Activated T-helper 17 cell treated with anti-CD3 and anti-CD28 coated beads, Interleukin-2, amount 50 U/mL, for 72 hours (primary cell): ENCODE measurements around the gene ENDOU. TPM values are rescaled to one million over a fixed set of nuclear protein-coding genes. Genes with fewer than 3 reads are reported as not detected.

Experiments used
- ATAC-seq: fragments of 150-1000 bp; cut with Tn5 transposase; replicated peaks from 2 replicates; pipeline ENCODE4 v1.10.0; 2021; ENCODE audit warnings: mild to moderate bottlenecking, moderate library complexity
- H3K27ac Mint-ChIP-seq: one replicate; pipeline ENCODE4 v1.8.0; 2022; ENCODE audit warnings: mixed read lengths
- H3K27me3 Mint-ChIP-seq: one replicate; pipeline ENCODE4 v1.8.0; 2022; ENCODE audit warnings: mixed read lengths
- H3K36me3 Mint-ChIP-seq: one replicate; pipeline ENCODE4 v1.8.0; 2022; ENCODE audit warnings: low read depth, mild to moderate bottlenecking, mixed read lengths
- H3K4me1 Mint-ChIP-seq: one replicate; pipeline ENCODE4 v1.8.0; 2022; ENCODE audit warnings: mixed read lengths
- H3K4me3 Mint-ChIP-seq: one replicate; pipeline ENCODE4 v1.8.0; 2022; ENCODE audit warnings: mild to moderate bottlenecking, mixed read lengths
- H3K9me3 Mint-ChIP-seq: one replicate; pipeline ENCODE4 v1.8.0; 2022; ENCODE audit warnings: mixed read lengths
- total RNA-seq, 2 donors: library from RNA; stranded (reverse); gene quantifications; one replicate each; pipeline ENCODE4 v1.2.3, GENCODE V29; 2022

The ENDOU gene
- total RNA-seq, 2 donors from 2014 or later: 0.16 TPM; not detected in 1

DNA sequence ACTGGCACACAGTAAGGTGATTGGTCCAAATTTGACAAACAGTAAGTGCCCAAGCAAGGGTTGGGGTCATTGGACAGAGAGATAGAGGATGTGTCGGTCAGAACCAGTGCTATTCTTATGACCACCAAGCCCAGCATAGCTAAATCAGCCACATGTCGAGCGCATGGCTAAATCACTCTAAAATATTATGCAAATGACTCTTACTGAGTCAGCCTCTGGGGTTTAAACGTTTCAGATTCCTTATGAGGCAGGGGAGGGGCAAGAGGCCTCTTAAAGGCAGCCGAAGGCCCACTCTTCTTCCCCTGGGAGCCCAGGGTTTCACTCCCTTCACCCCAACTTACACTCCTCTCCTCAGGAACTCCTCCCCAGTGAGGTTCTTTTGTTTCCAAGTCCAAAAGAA lies 603 bp upstream of the ENDOU start:
- Mint-ChIP-seq H3K4me3 (no peak overlapping the region), H3K27me3 (no peaks in the 10 kb centered on the region), H3K4me1 (peaks cover 12% of the 10 kb centered on the region), H3K9me3 (no peaks in the 10 kb centered on the region), H3K27ac (no peak overlapping the region), H3K36me3 (no peaks in the 10 kb centered on the region)
- ATAC-seq: peak; percentile 55

- peak; percentile 62 for ATAC-seq
- Mint-ChIP-seq H3K27ac (no peak overlapping the region), H3K36me3 (peaks cover 7% of the 10 kb centered on the region), H3K4me1 (peaks cover 14% of the 10 kb centered on the region), H3K4me3 (no peak overlapping the region), H3K9me3 (no peaks in the 10 kb centered on the region), H3K27me3 (no peaks in the 10 kb centered on the region)
Measured at GRCh38 chr12:47722941-47723631, 2.2 kb downstream of the ENDOU start.

DNA sequence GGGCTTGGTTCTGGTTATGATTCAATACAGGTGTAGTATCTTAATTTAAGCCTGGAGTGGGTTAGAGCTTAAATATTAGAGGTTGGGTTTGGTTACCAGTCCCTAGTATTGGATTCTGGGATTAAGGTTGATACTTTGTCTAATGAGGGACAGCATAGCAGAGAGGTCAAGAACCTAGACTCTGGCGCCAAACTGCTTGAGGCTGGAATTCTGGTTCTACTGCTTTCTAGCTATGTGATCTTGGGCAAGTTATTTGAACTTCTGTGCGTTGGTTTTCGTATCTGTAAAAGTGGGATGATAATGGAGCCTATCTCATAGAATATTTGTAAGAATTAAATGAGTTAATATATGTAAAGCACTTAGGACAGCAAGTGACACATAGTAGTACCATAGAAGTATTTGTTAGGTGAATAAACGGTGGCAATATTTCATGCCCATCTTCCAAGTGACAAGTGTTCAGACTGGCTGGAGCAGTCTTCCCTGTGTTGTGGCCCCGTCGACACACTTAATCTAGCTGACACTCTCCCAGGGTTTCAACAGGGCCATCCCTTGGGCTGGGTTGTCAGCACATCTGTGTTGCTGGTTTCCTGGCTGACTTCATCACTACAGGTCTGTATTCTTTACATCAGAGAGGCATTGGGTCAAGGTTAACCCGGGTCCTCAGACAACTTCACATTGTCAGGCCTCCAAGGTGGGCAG lies 3.0 kb downstream of the ENDOU start:
- no peaks in the 10 kb centered on the region for H3K27me3 Mint-ChIP-seq
- peaks cover 18% of the 10 kb centered on the region for H3K4me1 Mint-ChIP-seq
- peaks cover 7% of the 10 kb centered on the region for H3K36me3 Mint-ChIP-seq
- H3K9me3 Mint-ChIP-seq: no peaks in the 10 kb centered on the region
- H3K27ac Mint-ChIP-seq: peak overlapping the region; percentile 67
- no peak for ATAC-seq
- peak overlapping the region; percentile 12 for H3K4me3 Mint-ChIP-seq

DNA sequence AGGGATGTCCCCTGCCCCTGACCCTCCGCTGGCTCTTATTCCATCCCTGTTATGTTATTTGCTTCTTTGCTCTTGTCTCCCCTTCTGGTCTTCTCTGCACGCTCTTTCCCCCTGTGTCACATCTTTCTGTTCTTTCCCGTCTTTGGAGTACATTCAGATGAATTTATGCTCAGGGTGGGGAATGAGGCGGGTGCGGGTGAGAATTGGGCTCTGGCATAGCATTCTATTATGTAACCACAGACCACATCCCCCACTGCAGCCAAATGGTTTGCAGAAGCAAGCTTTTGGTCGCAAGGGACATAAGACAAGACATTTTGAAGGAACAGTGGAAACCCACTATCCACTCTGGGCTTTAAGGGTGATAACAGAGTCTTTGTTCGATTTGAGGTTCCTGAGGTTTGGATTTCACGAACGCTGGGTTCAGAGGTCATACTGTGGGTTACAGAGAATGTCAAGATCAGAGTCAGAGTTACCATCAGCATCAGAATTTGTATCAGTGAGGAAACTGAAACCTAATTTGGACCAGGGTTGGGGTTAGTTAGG lies 3.8 kb downstream of the ENDOU start:
- Mint-ChIP-seq H3K27me3 (no peaks in the 10 kb centered on the region), H3K4me1 (peaks cover 18% of the 10 kb centered on the region), H3K27ac (peak overlapping the region; percentile 67), H3K4me3 (peak overlapping the region; percentile 12), H3K36me3 (peaks cover 7% of the 10 kb centered on the region), H3K9me3 (no peaks in the 10 kb centered on the region)
- ATAC-seq: peak; percentile 48

DNA sequence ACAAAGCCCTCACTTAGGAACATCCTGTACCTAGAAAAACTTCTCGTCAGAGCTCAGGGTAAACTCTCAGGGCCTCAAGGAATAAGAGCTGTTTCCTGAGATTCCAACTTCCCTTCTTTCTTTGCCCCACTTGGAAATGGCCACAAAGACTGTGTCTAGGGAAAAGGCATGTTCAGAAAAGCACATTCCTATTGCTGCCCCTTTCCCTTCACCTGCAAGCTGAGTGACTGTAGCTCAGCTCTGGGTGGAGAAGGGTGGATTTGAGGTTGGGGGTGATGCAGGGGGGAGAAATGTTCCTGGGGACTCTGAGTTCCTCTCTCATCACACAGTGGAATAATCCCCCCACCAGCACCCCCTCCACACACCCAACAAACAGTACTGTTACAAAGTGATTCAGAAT lies 6.8 kb downstream of the ENDOU start:
- ATAC-seq: no peak
- no peaks in the 10 kb centered on the region for H3K27me3 Mint-ChIP-seq
- H3K4me1 Mint-ChIP-seq: peaks cover 23% of the 10 kb centered on the region
- H3K27ac Mint-ChIP-seq: peak overlapping the region; percentile 86
- peaks cover 7% of the 10 kb centered on the region for H3K36me3 Mint-ChIP-seq
- H3K9me3 Mint-ChIP-seq: no peaks in the 10 kb centered on the region
- H3K4me3 Mint-ChIP-seq: no peak overlapping the region

DNA sequence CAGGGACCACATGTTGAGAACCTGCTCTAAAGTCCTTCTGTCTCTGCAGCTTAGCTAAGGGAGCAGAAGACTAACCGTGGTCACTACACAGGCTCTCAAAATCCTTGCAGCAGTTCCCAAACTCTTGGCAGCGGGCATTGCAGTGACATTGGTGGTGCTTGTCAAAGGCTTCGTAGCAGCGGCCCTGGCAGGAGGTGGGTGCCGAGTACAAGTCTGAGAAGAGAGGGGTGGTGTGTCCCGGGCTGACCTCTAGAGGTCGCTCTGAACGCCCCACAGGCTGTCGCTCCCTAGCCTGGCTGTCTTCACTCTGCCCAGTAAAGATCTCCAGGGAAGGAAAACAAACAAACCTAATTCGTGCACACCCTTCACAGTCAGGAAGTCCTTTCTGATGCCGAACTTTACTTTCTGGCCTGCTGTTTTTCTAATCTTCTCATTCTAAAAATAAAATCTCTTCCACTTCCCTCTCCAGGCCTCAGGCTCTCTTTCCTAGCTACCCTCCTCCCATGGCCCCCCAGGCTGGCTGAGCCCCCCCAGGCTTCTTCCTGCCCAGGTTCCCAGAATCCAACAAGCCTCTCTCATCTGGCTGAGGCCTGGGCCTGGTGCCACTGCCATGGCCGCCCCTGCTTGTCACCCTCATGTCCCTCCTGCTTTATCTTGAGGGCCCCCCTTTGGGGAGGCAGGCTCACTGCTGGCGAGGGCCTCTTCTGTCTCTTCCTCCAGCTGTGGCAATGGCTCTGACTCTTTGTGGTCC lies 7.7 kb downstream of the ENDOU start:
- H3K27ac Mint-ChIP-seq: peak overlapping the region; percentile 86
- no peaks in the 10 kb centered on the region for H3K27me3 Mint-ChIP-seq
- H3K4me3 Mint-ChIP-seq: peak overlapping the region; percentile 16
- H3K36me3 Mint-ChIP-seq: peaks cover 7% of the 10 kb centered on the region
- peak; percentile 58 for ATAC-seq
- H3K4me1 Mint-ChIP-seq: peaks cover 23% of the 10 kb centered on the region
- H3K9me3 Mint-ChIP-seq: no peaks in the 10 kb centered on the region

GRCh38 chr12:47717046-47717442 lies 8.2 kb downstream of the ENDOU start:
- Mint-ChIP-seq H3K36me3 (peaks cover 7% of the 10 kb centered on the region), H3K9me3 (no peaks in the 10 kb centered on the region), H3K27ac (no peak overlapping the region), H3K4me1 (peaks cover 19% of the 10 kb centered on the region), H3K27me3 (no peaks in the 10 kb centered on the region), H3K4me3 (no peak overlapping the region)
- no peak for ATAC-seq

DNA sequence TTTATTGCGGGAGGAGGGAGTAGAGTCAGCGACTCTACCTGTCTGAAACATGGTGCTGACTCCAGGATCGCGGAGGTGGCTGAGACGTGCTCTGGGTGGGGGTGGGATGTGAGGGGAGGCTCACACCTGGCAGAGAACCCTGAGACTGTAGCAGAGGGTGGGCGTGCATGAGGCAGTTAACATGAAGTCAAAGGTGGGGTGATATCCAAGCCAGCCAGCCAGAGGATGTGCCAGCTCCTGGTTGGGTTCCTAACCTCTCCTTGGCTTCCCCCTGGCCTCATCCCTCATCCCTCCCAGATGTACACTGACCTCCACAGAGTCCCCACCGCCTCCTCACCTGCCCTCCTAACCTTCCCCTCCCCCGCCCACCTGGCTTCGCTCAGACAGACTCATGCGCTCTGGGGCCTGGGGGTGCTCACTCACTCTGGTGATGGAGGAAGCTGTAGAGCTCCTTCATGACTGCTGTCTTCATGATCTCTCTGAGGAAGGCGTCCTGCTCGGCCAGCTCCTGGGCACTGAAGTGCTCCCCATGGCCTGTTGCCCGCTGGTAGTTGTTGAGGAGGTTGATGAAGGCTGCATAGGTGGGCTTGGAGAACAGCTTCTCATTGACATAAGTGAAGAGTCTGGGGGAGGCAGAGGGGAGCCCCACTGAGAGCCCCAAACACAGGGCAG lies 9.3 kb downstream of the ENDOU start:
- Mint-ChIP-seq H3K36me3 (peaks cover 7% of the 10 kb centered on the region), H3K9me3 (no peaks in the 10 kb centered on the region), H3K27me3 (no peaks in the 10 kb centered on the region), H3K4me3 (no peak overlapping the region), H3K27ac (no peak overlapping the region), H3K4me1 (peaks cover 11% of the 10 kb centered on the region)
- no peak for ATAC-seq

DNA sequence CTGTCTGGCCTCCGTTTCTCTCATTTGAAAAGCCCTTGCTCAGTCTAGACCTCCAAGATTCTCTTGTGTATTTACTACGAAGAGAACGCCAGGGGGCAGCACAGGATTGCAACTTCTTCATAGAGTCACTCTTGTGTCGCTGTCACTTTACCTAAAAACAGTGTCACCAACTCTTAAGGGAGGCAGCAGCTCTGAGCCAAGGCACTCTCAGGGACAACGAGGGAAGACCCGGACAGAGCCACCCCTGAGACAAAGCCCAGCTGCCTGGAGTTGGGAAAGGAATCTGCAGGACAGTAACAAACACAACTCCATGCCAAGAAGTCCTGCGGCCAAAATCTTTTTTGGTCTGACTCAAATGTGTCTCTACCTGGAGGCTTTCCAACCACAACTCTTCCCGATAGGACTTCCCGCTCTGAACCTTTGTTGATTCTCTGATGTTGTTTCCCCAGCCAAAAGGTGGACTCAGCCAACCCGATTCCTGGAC lies 9.9 kb downstream of the ENDOU start:
- peak overlapping the region; percentile 10 for H3K27ac Mint-ChIP-seq
- H3K9me3 Mint-ChIP-seq: no peaks in the 10 kb centered on the region
- peaks cover 7% of the 10 kb centered on the region for H3K36me3 Mint-ChIP-seq
- ATAC-seq: peak; percentile 91
- H3K27me3 Mint-ChIP-seq: no peaks in the 10 kb centered on the region
- H3K4me3 Mint-ChIP-seq: no peak overlapping the region
- H3K4me1 Mint-ChIP-seq: peaks cover 11% of the 10 kb centered on the region

DNA sequence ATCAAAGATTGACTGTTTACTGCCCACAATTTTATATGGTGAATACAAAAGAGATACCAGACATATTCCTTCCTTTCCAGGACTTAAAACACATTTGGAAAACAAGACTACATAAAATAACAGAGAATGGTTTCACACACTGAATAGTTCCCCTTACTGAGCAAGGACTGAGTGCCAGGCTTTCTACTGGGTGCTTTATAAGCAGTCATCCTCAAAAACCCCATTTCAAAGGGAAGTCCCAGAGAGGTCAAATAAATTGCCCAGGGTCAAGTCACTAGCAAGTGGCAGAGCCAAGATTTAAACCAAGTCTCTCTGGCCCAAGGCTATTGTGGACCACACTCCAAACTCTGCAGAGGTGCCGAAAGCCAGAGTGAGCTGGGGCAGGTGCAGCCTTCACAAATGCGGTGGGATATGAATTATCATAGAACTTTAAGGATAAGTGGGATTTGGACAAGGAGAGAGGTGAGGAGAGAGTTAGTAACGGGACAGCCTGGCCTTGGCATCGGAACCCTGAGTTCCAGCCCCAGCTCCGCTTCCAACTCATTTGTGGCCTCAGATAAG lies 10.4 kb downstream of the ENDOU start:
- Mint-ChIP-seq H3K36me3 (peaks cover 5% of the 10 kb centered on the region), H3K9me3 (no peaks in the 10 kb centered on the region), H3K4me3 (no peak overlapping the region), H3K27ac (peak overlapping the region; percentile 10), H3K27me3 (no peaks in the 10 kb centered on the region), H3K4me1 (peaks cover 11% of the 10 kb centered on the region)
- ATAC-seq: peak; percentile 49

GRCh38 chr12:47712171-47712570 lies 13.1 kb downstream of the ENDOU start:
- no peaks in the 10 kb centered on the region for H3K36me3 Mint-ChIP-seq
- H3K4me3 Mint-ChIP-seq: no peak overlapping the region
- no peak for ATAC-seq
- H3K4me1 Mint-ChIP-seq: peaks cover 23% of the 10 kb centered on the region
- H3K27ac Mint-ChIP-seq: no peak overlapping the region
- H3K9me3 Mint-ChIP-seq: no peaks in the 10 kb centered on the region
- H3K27me3 Mint-ChIP-seq: no peaks in the 10 kb centered on the region

DNA sequence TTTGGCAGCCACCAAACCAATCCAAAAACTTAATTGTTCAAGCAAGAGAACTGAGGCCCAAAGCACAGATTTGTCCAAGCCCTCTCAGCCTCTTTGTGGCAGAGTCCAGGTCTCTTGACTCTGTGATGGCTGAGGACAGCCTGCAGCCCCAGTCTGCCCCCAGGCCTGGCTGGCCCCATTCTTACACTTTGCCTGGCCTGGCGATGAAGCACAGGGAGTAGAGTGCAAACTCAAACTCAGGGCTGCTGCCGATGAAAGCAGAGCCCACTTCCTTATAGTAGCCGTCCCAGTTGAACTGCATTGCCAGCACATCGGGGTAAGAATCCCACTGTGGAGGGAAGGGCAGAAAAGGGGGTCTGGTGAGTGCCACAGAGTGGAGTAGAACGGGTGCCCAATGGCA lies 13.8 kb downstream of the ENDOU start:
- peaks cover 2% of the 10 kb centered on the region for H3K36me3 Mint-ChIP-seq
- no peaks in the 10 kb centered on the region for H3K9me3 Mint-ChIP-seq
- no peak for ATAC-seq
- peaks cover 23% of the 10 kb centered on the region for H3K4me1 Mint-ChIP-seq
- H3K4me3 Mint-ChIP-seq: no peak overlapping the region
- no peak overlapping the region for H3K27ac Mint-ChIP-seq
- H3K27me3 Mint-ChIP-seq: no peaks in the 10 kb centered on the region

DNA sequence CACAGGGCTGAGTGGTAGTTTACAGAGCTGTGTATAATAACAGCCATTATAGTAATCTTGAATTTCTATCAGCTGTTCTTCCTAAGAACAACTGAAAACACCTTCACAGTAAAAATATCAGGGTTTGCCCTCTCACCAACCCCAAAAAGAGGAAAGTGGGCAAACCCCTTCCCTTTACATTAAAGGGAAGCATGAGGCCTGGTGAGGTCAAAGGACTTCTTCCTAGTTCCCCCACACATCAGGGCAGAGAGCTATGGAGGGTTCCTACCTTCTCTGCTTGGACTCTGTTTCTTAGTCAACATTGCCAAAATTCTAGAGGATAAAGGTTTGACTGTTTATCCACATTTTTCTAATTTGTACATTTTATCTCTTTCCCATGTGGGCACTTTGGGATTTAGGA lies 15.0 kb downstream of the ENDOU start:
- Mint-ChIP-seq H3K4me3 (no peak overlapping the region), H3K36me3 (peaks cover 10% of the 10 kb centered on the region), H3K9me3 (no peaks in the 10 kb centered on the region), H3K4me1 (peaks cover 19% of the 10 kb centered on the region), H3K27ac (no peak overlapping the region), H3K27me3 (no peaks in the 10 kb centered on the region)
- ATAC-seq: no peak

DNA sequence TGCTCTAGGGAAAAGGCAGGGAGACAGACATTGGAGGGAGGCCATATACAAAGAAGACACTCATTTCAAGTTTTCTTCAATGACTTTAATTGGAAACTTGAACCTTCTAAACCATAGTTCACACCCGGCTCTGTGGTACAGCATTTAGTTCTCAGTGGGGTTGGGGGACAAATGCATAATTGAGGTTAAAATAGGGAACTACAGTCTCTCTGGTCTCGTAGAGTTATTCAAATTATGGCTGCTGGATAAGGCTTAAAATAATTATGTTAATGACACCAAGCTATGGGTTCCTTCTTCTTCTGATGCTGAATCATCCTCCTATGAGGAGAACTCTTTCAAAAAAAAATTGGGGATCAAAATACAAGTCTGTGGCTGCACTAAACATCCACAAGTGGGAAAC lies 15.6 kb downstream of the ENDOU start:
- Mint-ChIP-seq H3K36me3 (peaks cover 10% of the 10 kb centered on the region), H3K27me3 (no peaks in the 10 kb centered on the region), H3K27ac (peak overlapping the region; percentile 34), H3K9me3 (no peaks in the 10 kb centered on the region), H3K4me3 (no peak overlapping the region), H3K4me1 (peaks cover 22% of the 10 kb centered on the region)
- no peak for ATAC-seq
